ENCODE results near the gene VTI1B. TPM values are rescaled to one million over a fixed set of nuclear protein-coding genes. Genes with fewer than 3 reads are reported as not detected.

Gene VTI1B, protein sequence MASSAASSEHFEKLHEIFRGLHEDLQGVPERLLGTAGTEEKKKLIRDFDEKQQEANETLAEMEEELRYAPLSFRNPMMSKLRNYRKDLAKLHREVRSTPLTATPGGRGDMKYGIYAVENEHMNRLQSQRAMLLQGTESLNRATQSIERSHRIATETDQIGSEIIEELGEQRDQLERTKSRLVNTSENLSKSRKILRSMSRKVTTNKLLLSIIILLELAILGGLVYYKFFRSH
- 49.5 TPM for total RNA-seq

GRCh38 chr14:67674480-67675218 is at the start of gene VTI1B:
Gene VTI1B (minus strand): TSS chr14:67674632. CDS start chr14:67674489, 143 bp downstream.

DNA sequence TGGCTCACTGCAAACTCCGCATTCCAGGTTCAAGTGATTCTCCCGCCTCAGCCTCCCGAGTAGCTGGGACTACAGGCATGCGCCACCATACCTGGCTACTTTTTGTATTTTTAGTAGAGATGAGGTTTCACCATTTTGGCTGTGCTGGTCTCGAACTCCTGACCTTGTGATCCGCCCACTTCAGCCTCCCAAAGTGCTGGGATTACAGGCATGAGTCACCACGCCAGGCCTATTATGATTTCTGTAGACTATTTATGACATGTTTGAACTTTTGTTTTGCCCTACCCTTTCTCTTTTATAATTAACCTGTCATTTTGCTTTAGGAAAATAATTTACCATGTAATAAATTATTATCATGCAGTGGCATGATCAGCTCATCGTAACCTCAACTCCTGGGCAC is 27.1 kb upstream of the VTI1B start, which contains the start of gene RDH12:
RDH12 (plus strand) TSS at position 395 of the 400 bp plus-strand sequence. CDS start 20,757 bp downstream, outside the sequence.

GRCh38 chr14:67695394-67695949 is 21.0 kb upstream of the VTI1B start, which contains the start of gene RDH11:
Gene RDH11 (minus strand): TSS chr14:67695764. CDS start chr14:67695703, 61 bp downstream.

GRCh38 chr14:67619446-67620216 is 54.8 kb downstream of the VTI1B start, which contains the start of gene ARG2:
Gene ARG2 (plus strand): TSS chr14:67619920. CDS start chr14:67619978, 58 bp downstream.

DNA sequence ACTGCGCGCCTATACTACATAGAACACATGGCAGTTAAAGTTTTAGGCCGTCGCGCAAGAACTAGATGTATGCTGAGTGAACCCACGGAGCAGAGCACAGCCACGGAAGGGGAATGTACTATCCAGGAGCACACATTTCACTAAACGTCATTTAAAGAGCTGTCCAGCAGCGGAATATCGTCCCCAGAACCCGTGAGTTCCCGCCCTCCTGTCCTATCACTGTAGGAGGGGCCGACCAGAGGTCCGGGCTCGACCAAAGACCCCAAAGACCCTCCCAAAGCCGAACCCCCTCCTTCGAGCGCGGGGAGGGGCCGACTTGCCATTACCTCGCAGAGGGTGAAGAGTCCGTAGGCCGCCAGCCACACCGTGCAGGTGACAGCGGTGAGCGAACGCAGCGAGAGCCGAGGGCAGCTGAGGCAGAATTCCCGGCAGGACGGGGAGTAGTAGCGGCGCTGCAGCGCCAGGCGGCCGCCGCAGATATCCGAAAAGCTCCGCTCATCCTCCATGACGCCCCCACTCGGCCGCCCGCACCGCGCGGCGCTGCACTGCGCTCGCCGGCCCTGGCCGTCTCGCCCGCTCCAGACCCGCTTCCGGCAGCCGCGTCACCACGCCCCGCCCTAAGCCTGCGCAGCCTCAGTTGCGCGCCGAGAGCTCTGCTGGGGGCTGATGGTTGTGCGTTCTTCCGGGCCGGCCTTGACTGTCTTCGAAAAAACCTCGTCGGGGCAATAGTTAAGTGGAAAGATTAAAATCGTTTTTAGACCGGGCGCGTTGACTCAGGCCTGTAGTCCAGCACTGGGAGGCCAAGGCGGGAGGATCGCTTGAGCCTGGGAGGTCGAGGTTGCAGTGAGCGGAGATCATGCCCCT is 74.5 kb downstream of the VTI1B start, which contains the start of gene PIGH:
PIGH (minus strand) TSS at position 571 of the 864 bp plus-strand sequence; CDS start at position 506, 65 bp downstream.

Other genes starting within 250 kb of the VTI1B start
- gene TMEM229B, start 185.9 kb downstream of the VTI1B start, total RNA-seq: 7.0 TPM
- 25.3 TPM for gene PLEKHH1, start 141.3 kb downstream of the VTI1B start, total RNA-seq
- 22.9 TPM for gene PIGH, start 74.4 kb downstream of the VTI1B start, total RNA-seq
- 7.3 TPM for gene ARG2, start 54.7 kb downstream of the VTI1B start, total RNA-seq
- gene RDH11, start 21.1 kb upstream of the VTI1B start, total RNA-seq: 98.0 TPM
- gene RDH12, start 27.3 kb upstream of the VTI1B start, total RNA-seq: 2.6 TPM
- 32.4 TPM for gene ZFYVE26, start 142.0 kb upstream of the VTI1B start, total RNA-seq
- gene RAD51B, start 145.1 kb upstream of the VTI1B start, total RNA-seq: 57.2 TPM